HCT116 (cell line): ENCODE data around the gene PEX1. TPM values are rescaled to one million over a fixed set of nuclear protein-coding genes. Genes with fewer than 3 reads are reported as not detected.

Source experiments
- ATAC-seq: fragments of 200-7000 bp; cut with Tn5 transposase; 2 replicates; pipeline ENCODE4 v1.9.1; 2020; ENCODE audit warnings: mild to moderate bottlenecking, moderate library complexity
- BruUV-seq: library from RNA; stranded (reverse); fragments of 400-500 nt; replicated peaks from 2 replicates; lab custom pipeline; 2021; lab: Mats Ljungman, UMichigan
- CTCF ChIA-PET: fragments of 300-600 bp; sonication (Branson Sonifier 250); formaldehyde crosslinking; loops from one replicate; lab custom pipeline; 2021; ENCODE audit warnings: antibody characterized with exemption; lab: Charles Lee
- POLR2A ChIA-PET: fragments of 300-600, 350-600 bp; sonication (Branson Sonifier 250); formaldehyde crosslinking; loops from one replicate; lab custom pipeline; 2021; ENCODE audit warnings: antibody characterized with exemption; lab: Charles Lee
- RAD21 ChIA-PET, 2 experiments: fragments of 300-600 bp; sonication (Branson Sonifier 250); formaldehyde crosslinking; loops; one replicate each; lab custom pipeline; 2023; ENCODE audit warnings: low total read pairs in 2 of 2; ENCODE audit not compliant: uncharacterized antibody in 2 of 2, unreplicated experiment in 2 of 2, low non-redundant PET in 1 of 2; lab: Charles Lee
- DNase-seq: peaks from one replicate; pipeline ENCODE4 v3.0.0-alpha.2; 2010; ENCODE audit warnings: low read depth, low spot score
- H2AFZ ChIP-seq: fragments of 200-600 bp; shearing (Covaris generic), sonication (generic); 2 replicates; pipeline ENCODE4 v1.6.1; 2017; ENCODE audit warnings: low read depth, mixed run types, mixed read lengths, antibody characterized with exemption, low read length; ENCODE audit not compliant: poor library complexity, severe bottlenecking
- H3K27ac ChIP-seq: 2 replicates; pipeline ENCODE4 v1.5.1; 2012; ENCODE audit warnings: low read depth, low read length
- H3K27me3 ChIP-seq: fragments of 200-600 bp; sonication (generic); 2 replicates; pipeline ENCODE4 v1.6.1; 2016; ENCODE audit warnings: mixed run types, low read length, mixed read lengths; ENCODE audit not compliant: insufficient read depth
- H3K36me3 ChIP-seq, 2 experiments: fragments of 200-500 bp in 1 of 2; fragments of 200-600 bp in 1 of 2; sonication (Bioruptor generic) in 1 of 2; sonication (generic) in 1 of 2; 2 replicates each; pipeline versions ENCODE4 v1.5.1 to v1.6.1; 2014 to 2016; ENCODE audit warnings: low read length in 2 of 2, inconsistent platforms in 1 of 2, mixed read lengths in 1 of 2, mixed run types in 1 of 2; ENCODE audit not compliant: insufficient read depth in 2 of 2, control insufficient read depth in 1 of 2
- H3K4me1 ChIP-seq, 2 experiments: fragments of 200-600 bp in 1 of 2; sonication (generic) in 1 of 2; 2 replicates each; pipeline versions ENCODE4 v1.5.1 to v1.6.1; 2012 to 2017; ENCODE audit warnings: low read length in 2 of 2, inconsistent platforms in 1 of 2, mild to moderate bottlenecking in 1 of 2, mixed read lengths in 1 of 2, mixed run types in 1 of 2, moderate library complexity in 1 of 2; ENCODE audit not compliant: insufficient read depth in 2 of 2, control insufficient read depth in 1 of 2
- H3K4me2 ChIP-seq: fragments of 200-600 bp; sonication (generic); 2 replicates; pipeline ENCODE4 v1.6.1; 2017; ENCODE audit warnings: mixed run types, low read length, mixed read lengths
- H3K4me3 ChIP-seq, 2 experiments: fragments of 200-600 bp in 1 of 2; sonication (generic) in 1 of 2; replicated peaks in 1 of 2; 2 replicates each; pipeline ENCODE4 v1.5.1; 2011 to 2016; ENCODE audit warnings: low read length in 2 of 2, control low read depth in 1 of 2, low read depth in 1 of 2, mild to moderate bottlenecking in 1 of 2, mixed read lengths in 1 of 2, mixed run types in 1 of 2
- H3K79me2 ChIP-seq: fragments of 200-600 bp; sonication (generic); 2 replicates; pipeline ENCODE4 v1.6.1; 2017; ENCODE audit warnings: mild to moderate bottlenecking, mixed run types, low read length, moderate library complexity, mixed read lengths; ENCODE audit not compliant: insufficient read depth
- H3K9ac ChIP-seq: fragments of 200-600 bp; sonication (generic); 2 replicates; pipeline ENCODE4 v1.6.1; 2016; ENCODE audit warnings: low read length, mixed read lengths
- H3K9me2 ChIP-seq: fragments of 200-600 bp; sonication (generic), shearing (Covaris generic); 2 replicates; pipeline ENCODE4 v1.6.1; 2017; ENCODE audit warnings: mixed run types, mild to moderate bottlenecking, moderate library complexity; ENCODE audit not compliant: insufficient read depth
- H3K9me3 ChIP-seq, 2 experiments: fragments of 200-500 bp in 1 of 2; fragments of 200-600 bp in 1 of 2; sonication (Bioruptor generic) in 1 of 2; sonication (generic) in 1 of 2; 2 replicates each; pipeline ENCODE4 v1.6.1; 2014 to 2017; ENCODE audit warnings: low read length in 2 of 2, mixed read lengths in 2 of 2, inconsistent platforms in 1 of 2, low read depth in 1 of 2, mild to moderate bottlenecking in 1 of 2, mixed run types in 1 of 2, moderate library complexity in 1 of 2; ENCODE audit not compliant: control insufficient read depth in 1 of 2, insufficient read depth in 1 of 2
- H4K20me1 ChIP-seq: fragments of 200-600 bp; sonication (generic), shearing (Covaris generic); 2 replicates; pipeline ENCODE4 v1.6.1; 2017; ENCODE audit warnings: mixed run types, mild to moderate bottlenecking, moderate library complexity; ENCODE audit not compliant: insufficient read depth
- CEBPB ChIP-seq: IDR thresholded peaks from 2 replicates; pipeline ENCODE4 v1.6.1; 2012; ENCODE audit warnings: low read depth
- CTCF ChIP-seq, 3 experiments: fragments of 200-600 bp in 1 of 3; sonication (generic) in 1 of 3; IDR thresholded peaks in 2 of 3; conservative IDR thresholded peaks in 1 of 3; 2 replicates each; pipeline ENCODE4 v1.5.1; 2012 to 2017; ENCODE audit warnings: low read depth in 2 of 3, low read length in 2 of 3, antibody characterized with exemption in 1 of 3, borderline replicate concordance in 1 of 3, control low read depth in 1 of 3, mild to moderate bottlenecking in 1 of 3, mixed read lengths in 1 of 3, mixed run types in 1 of 3, moderate library complexity in 1 of 3; ENCODE audit not compliant: insufficient read depth in 1 of 3
- ELF1 ChIP-seq: IDR thresholded peaks from 2 replicates; pipeline ENCODE4 v1.6.1; 2012; ENCODE audit warnings: low read depth, borderline replicate concordance
- EZH2 ChIP-seq: fragments of 200-600 bp; sonication (generic); IDR thresholded peaks from 2 replicates; pipeline ENCODE4 v1.6.1; 2017; ENCODE audit warnings: antibody characterized with exemption, mixed run types
- FOSL1 ChIP-seq: IDR thresholded peaks from 2 replicates; pipeline ENCODE4 v1.6.1; 2012; ENCODE audit warnings: low read depth
- MAX ChIP-seq: IDR thresholded peaks from 2 replicates; pipeline ENCODE4 v1.6.1; 2012
- POLR2A ChIP-seq: IDR thresholded peaks from 2 replicates; pipeline ENCODE4 v1.7.0; 2011; ENCODE audit warnings: borderline replicate concordance; ENCODE audit not compliant: insufficient read depth, insufficient read length; ENCODE audit errors: extremely low read depth
- POLR2AphosphoS5 ChIP-seq: IDR thresholded peaks from 2 replicates; pipeline ENCODE4 v1.6.1; 2011; ENCODE audit warnings: mild to moderate bottlenecking, low read depth, low read length, moderate library complexity
- RAD21 ChIP-seq: IDR thresholded peaks from 2 replicates; pipeline ENCODE4 v1.6.1; 2012; ENCODE audit warnings: low read depth, mild to moderate bottlenecking
- REST ChIP-seq: IDR thresholded peaks from 2 replicates; pipeline ENCODE4 v1.6.1; 2012; ENCODE audit warnings: low read depth
- SIN3A ChIP-seq: IDR thresholded peaks from 2 replicates; pipeline ENCODE4 v1.6.1; 2012; ENCODE audit warnings: low read depth
- SP1 ChIP-seq: IDR thresholded peaks from 2 replicates; pipeline ENCODE4 v1.6.1; 2012; ENCODE audit warnings: low read depth
- SRF ChIP-seq: IDR thresholded peaks from 2 replicates; pipeline ENCODE4 v1.6.1; 2012; ENCODE audit warnings: low read depth
- TCF7L2 ChIP-seq: IDR thresholded peaks from 2 replicates; pipeline ENCODE4 v1.7.0; 2011; ENCODE audit warnings: borderline replicate concordance, inconsistent platforms; ENCODE audit not compliant: insufficient read depth, insufficient read length; ENCODE audit errors: extremely low read depth
- YY1 ChIP-seq: IDR thresholded peaks from 2 replicates; pipeline ENCODE4 v1.6.1; 2011; ENCODE audit warnings: low read length, low read depth, moderate library complexity, mild to moderate bottlenecking; ENCODE audit not compliant: insufficient replicate concordance; ENCODE audit errors: extremely low read depth
- ZBTB33 ChIP-seq: IDR thresholded peaks from 2 replicates; pipeline ENCODE4 v1.6.1; 2011; ENCODE audit warnings: mild to moderate bottlenecking, low read length, moderate library complexity; ENCODE audit not compliant: insufficient replicate concordance; ENCODE audit errors: extremely low read depth
- ZFX ChIP-seq: fragments of 450-650 bp; IDR thresholded peaks from 2 replicates; pipeline ENCODE4 v1.6.1; 2017
- intact Hi-C: fragments of 100-400 bp; cut with micrococcal nuclease; formaldehyde crosslinking; loops from 2 replicates; pipeline ENCODE4 v1.10.0; 2022
- total RNA-seq: library from RNA; stranded (reverse); gene quantifications from one replicate; pipeline ENCODE4 v1.2.1, GENCODE V29; 2021; ENCODE audit not compliant: unreplicated experiment

The PEX1 gene
- total RNA-seq, 1 experiment from 2014 or later, result 13.1 TPM

GRCh38 chr7:92557249-92557648, 28.9 kb upstream of the PEX1 start:
- no peaks in the 10 kb centered on the region for H3K27me3 ChIP-seq
- CTCF ChIA-PET, result no interaction called here
- BruUV-seq, result no TSS peak
- no peak overlapping the region for H3K4me2 ChIP-seq
- no peak overlapping the region for H3K27ac ChIP-seq
- DNase-seq (no peak), ATAC-seq (no peak)
- H2AFZ ChIP-seq, result no peak overlapping the region
- RAD21 ChIA-PET, result no interaction called here
- no peak overlapping the region for H3K9ac ChIP-seq
- H4K20me1 ChIP-seq, result no peaks in the 10 kb centered on the region
- POLR2A ChIA-PET, result interaction anchor here (0.5 kb wide), 1 partner anchor 38 kb away, joined by 4 read pairs; no protein-coding TSS in a partner anchor
- peaks cover 9 to 12% of the 10 kb centered on the region in 2 experiments; a peak in 3 of 4 replicates for H3K36me3 ChIP-seq
- H3K9me3 ChIP-seq, result no peaks in the 10 kb centered on the region
- H3K9me2 ChIP-seq, result no peaks in the 10 kb centered on the region
- no peaks in the 10 kb centered on the region for H3K4me1 ChIP-seq
- H3K79me2 ChIP-seq, result no peaks in the 10 kb centered on the region
- TF ChIP-seq SIN3A (no peak), SP1 (no peak), RAD21 (no peak), CEBPB (no peak), POLR2AphosphoS5 (no peak; the same call in 1 of the 2 replicates), REST (no peak), ELF1 (no peak), SRF (no peak), CTCF (IDR thresholded peaks at IDR 0.05 in 2 of 3, conservative IDR thresholded peaks at IDR 0.05 in 1 of 3; ENCODE audit: borderline replicate concordance in 1 of 3, insufficient read depth in 1 of 3, low read depth in 2 of 3, low read length in 2 of 3) (no peak), ZFX (no peak), EZH2 (no peak), MAX (no peak), FOSL1 (no peak), TCF7L2 (no peak), YY1 (no peak), POLR2A (no peak), ZBTB33 (no peak)
- TF ChIP-seq, all 23 proteins: peak for 0
- no peak overlapping the region for H3K4me3 ChIP-seq
- intact Hi-C loops, result no loop called here
